Measurements from ENCODE around the gene POT1.

The POT1 gene

DNA sequence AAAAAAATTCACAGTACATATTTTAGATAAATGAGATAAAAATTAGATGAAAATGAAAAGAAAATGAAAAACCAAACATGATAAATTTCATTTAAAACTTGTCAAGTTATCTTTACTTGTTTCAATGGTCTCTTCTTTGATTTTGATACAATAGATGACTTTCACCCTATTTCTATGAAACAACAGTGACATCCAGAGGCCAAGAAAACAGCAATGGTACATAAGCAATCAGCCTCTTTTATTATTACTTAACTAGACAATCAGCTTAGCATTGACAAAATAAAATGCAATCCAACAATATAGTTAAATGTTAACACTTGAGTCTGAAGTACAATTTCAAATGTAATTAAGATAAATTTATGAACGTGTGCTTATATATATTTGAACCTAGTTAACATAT lies 89.2 kb downstream of the POT1 start:
- no peak overlapping the region for H3K9ac ChIP-seq
- peaks cover 0 to 15% (median 7%) of the 10 kb centered on the region in 10 experiments; a peak in 11 of 20 replicates for H3K4me1 ChIP-seq
- H3K27ac ChIP-seq: no peak overlapping the region
- no peak overlapping the region for H3K4me3 ChIP-seq
- H3K4me2 ChIP-seq: no peak overlapping the region
- H4K20me1 ChIP-seq: no peaks in the 10 kb centered on the region
- TF ChIP-seq Cebpa-rat (IDR thresholded peaks at IDR 0.05): no peak
- H3K9me3 ChIP-seq (replicated peaks in 1 of 11): no peaks in the 10 kb centered on the region
- H3K27me3 ChIP-seq: no peaks in the 10 kb centered on the region
- peaks cover 0 to 26% (median 6%) of the 10 kb centered on the region in 11 experiments; a peak in 9 of 22 replicates for H3K36me3 ChIP-seq

DNA sequence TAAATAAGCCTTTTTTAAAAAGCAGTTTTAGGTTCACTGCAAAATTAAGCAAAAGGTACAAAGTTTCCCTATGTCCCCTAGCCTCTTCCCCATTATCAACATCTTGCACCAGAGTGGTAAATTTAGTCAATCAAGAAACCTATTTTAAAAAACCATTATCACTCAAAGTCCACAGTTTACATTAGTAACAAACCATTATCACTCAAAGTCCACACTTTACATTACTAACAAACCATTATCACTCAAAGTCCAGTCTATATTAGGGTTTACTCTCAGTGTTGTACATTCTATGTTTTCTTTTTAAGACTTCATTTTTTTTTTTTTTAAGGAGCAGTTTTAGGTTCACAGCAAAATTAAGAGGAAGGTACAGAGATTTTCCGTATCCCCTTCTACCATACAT lies 89.9 kb downstream of the POT1 start:
- Histone ChIP-seq H4K20me1 (no peaks in the 10 kb centered on the region), H3K9me3 (replicated peaks in 1 of 11) (0 out of 22 replicates have a peak, but pooled peaks cover 0 to 3% (median 0%) of the 10 kb centered on the region in 11 experiments), H3K27me3 (no peaks in the 10 kb centered on the region), H3K4me1 (peaks cover 0 to 15% (median 7%) of the 10 kb centered on the region in 10 experiments; a peak in 11 of 20 replicates), H3K9ac (no peak overlapping the region), H3K36me3 (peaks cover 5 to 32% (median 13%) of the 10 kb centered on the region in 11 experiments; a peak in 18 of 22 replicates), H3K27ac (no peak overlapping the region), H3K4me2 (no peak overlapping the region), H3K4me3 (no peak overlapping the region)
- no peak for TF ChIP-seq Cebpa-rat (IDR thresholded peaks at IDR 0.05)

DNA sequence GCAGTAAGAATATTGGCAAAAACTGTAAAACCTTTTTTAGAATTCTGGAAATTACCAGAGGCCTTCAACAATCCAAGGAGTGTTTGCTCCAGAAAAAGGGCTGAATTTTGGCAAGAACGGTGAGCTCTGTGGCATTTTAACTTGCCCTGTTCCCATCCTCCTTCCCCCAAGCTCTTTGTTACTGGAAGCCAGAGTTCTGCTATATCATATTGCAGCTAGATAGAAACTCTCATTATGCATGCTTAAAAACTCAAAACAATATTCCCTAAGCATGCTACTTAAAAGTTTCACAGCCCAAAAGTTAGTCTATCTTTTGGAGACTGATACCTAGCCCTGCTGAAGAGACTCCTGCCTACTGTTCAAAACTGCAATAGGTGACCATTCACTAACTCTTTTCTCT lies 93.5 kb downstream of the POT1 start:
- no peak overlapping the region for H3K27ac ChIP-seq
- H3K9me3 ChIP-seq (replicated peaks in 1 of 11): 0 out of 22 replicates have a peak, but pooled peaks cover 0 to 5% (median 0%) of the 10 kb centered on the region in 11 experiments

DNA sequence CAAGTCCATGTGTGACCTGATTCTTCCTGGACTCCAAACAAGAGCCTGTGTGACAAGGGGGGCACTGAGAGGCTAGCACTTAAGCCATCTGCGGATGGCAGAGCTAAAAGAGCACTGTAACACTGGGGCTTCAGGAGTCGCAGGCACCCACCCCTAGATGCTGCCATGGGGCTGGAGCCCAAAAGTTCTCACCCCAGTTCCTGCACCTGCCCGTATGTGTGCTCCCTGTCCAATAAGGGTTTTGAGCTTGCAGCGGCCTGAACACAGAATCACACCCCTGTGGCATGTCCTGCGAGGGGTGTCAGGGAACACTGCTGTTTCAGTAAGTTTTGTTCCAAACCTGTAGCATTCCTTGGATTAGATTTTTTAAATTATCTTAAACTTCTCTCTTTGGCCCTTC lies 110.8 kb downstream of the POT1 start:
- no peak for TF ChIP-seq Cebpa-rat (IDR thresholded peaks at IDR 0.05)
- no peak overlapping the region for H3K9ac ChIP-seq
- H3K9me3 ChIP-seq (replicated peaks in 1 of 11): no peaks in the 10 kb centered on the region; a peak in 2 of 22 replicates
- H3K27ac ChIP-seq: no peak overlapping the region
- H3K4me1 ChIP-seq: peaks cover 0 to 14% (median 0%) of the 10 kb centered on the region in 10 experiments; a peak in 1 of 20 replicates
- peaks cover 4 to 25% (median 15%) of the 10 kb centered on the region in 11 experiments; a peak in 21 of 22 replicates for H3K36me3 ChIP-seq
- no peak overlapping the region for H3K4me2 ChIP-seq
- H4K20me1 ChIP-seq: no peaks in the 10 kb centered on the region
- no peak overlapping the region for H3K4me3 ChIP-seq
- no peaks in the 10 kb centered on the region for H3K27me3 ChIP-seq

More for the DNA sequence above, 93.5 kb downstream of the POT1 start:
- peaks cover 10 to 53% (median 15%) of the 10 kb centered on the region in 11 experiments; a peak in 20 of 22 replicates for H3K36me3 ChIP-seq
- no peak for TF ChIP-seq Cebpa-rat (IDR thresholded peaks at IDR 0.05)
- no peaks in the 10 kb centered on the region for H4K20me1 ChIP-seq
- H3K9ac ChIP-seq: no peak overlapping the region
- no peaks in the 10 kb centered on the region for H3K4me1 ChIP-seq
- H3K4me2 ChIP-seq: no peak overlapping the region
- H3K4me3 ChIP-seq: no peak overlapping the region
- H3K27me3 ChIP-seq: no peaks in the 10 kb centered on the region

DNA sequence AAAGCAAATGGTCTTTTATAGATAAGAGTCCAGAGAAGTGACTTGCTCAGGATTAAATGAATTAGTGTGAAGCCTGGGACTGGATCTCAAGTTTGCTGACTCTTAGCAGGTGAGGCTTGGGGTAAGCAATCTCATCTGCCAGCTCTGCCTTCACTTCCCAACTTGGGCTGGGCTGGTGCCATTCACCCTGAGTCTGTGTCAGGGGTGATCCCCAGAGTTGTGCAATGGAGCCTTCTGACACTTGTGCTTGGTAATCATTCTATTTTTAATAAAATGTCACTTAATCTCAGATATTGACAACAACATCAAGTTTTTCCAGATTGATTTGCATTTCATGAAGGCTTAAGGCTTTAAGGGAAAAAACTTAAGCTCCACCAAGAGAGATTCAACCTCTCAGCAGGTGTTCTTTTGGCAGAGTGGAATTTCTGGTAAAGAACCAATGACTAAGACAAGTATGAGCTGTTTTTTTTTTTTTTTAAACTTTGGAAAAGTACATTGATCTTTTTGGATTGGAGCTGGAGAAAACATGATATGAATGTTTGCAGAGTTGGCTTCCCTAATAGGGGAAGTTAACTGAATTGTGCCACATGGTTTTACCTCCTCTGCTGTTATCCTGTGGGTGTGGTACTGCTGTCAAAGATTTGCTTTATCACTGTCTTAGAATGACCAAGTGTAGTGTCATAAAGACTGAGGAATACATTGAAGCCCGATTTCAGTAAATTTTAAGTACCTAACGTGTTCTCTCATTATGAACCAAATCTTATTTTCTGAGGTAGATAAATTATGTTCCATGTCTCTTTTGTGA lies 115.4 kb downstream of the POT1 start:
- Histone ChIP-seq H3K4me3 (no peak overlapping the region), H3K36me3 (no peaks in the 10 kb centered on the region), H3K27me3 (no peaks in the 10 kb centered on the region), H3K9me3 (replicated peaks in 1 of 11) (no peaks in the 10 kb centered on the region; a peak in 2 of 22 replicates), H3K4me1 (peaks cover 0 to 14% (median 0%) of the 10 kb centered on the region in 10 experiments; a peak in 1 of 20 replicates), H3K9ac (no peak overlapping the region), H4K20me1 (no peaks in the 10 kb centered on the region), H3K4me2 (no peak overlapping the region; a peak in 1 of 22 replicates), H3K27ac (no peak overlapping the region)
- no peak for TF ChIP-seq Cebpa-rat (IDR thresholded peaks at IDR 0.05)

DNA sequence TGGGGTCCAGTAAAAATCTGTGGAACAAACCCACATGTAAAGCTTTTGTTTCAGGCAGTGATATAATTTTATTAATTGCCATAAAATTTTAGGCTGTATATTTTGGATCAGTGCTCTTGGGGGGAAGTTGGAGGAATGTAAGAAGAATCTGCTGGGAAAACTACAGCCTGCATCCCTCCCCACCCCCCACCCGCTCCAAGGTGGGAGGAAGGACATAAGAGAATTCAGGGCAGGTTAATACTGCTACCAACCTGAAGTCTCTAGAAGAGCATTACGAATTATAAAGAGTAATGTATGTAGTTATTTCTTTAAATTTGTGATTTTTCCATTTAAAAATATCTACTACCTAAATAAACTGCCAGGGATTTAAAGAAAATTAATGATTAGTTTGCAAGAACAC lies 116.9 kb downstream of the POT1 start:
- no peak for TF ChIP-seq Cebpa-rat (IDR thresholded peaks at IDR 0.05)
- no peak overlapping the region for H3K9ac ChIP-seq
- no peak overlapping the region for H3K4me2 ChIP-seq
- H3K27ac ChIP-seq: no peak overlapping the region
- H3K36me3 ChIP-seq: no peaks in the 10 kb centered on the region
- no peak overlapping the region for H3K4me3 ChIP-seq
- no peaks in the 10 kb centered on the region for H3K9me3 ChIP-seq (replicated peaks in 1 of 11)
- peaks cover 0 to 14% (median 0%) of the 10 kb centered on the region in 10 experiments; a peak in 1 of 20 replicates for H3K4me1 ChIP-seq
- H3K27me3 ChIP-seq: no peaks in the 10 kb centered on the region
- H4K20me1 ChIP-seq: no peaks in the 10 kb centered on the region

DNA sequence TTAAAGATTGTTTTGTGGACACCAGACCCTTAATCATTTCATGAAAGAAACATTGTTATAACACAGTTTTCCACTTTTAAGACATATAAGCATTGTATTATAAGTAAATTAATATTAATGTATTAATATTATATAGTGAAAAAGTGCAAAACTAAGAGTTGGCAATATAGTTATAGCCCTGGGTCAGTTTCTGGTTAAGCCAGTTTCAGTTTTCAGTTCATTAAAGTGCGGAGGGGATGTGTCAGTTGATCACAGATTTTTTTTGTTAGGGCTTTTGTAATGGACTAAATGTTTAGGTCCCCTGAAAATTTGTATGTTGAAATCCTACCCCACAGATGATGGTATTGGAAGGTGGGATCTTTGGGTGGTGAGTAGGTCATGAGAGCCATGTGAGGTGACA lies 118.3 kb downstream of the POT1 start:
- Histone ChIP-seq H3K9me3 (replicated peaks in 1 of 11) (no peaks in the 10 kb centered on the region), H3K27me3 (no peaks in the 10 kb centered on the region), H3K4me1 (peaks cover 0 to 14% (median 0%) of the 10 kb centered on the region in 10 experiments; a peak in 1 of 20 replicates), H3K9ac (no peak overlapping the region), H3K27ac (no peak overlapping the region), H4K20me1 (no peaks in the 10 kb centered on the region), H3K4me2 (no peak overlapping the region), H3K4me3 (no peak overlapping the region), H3K36me3 (no peaks in the 10 kb centered on the region)
- no peak for TF ChIP-seq Cebpa-rat (IDR thresholded peaks at IDR 0.05)

DNA sequence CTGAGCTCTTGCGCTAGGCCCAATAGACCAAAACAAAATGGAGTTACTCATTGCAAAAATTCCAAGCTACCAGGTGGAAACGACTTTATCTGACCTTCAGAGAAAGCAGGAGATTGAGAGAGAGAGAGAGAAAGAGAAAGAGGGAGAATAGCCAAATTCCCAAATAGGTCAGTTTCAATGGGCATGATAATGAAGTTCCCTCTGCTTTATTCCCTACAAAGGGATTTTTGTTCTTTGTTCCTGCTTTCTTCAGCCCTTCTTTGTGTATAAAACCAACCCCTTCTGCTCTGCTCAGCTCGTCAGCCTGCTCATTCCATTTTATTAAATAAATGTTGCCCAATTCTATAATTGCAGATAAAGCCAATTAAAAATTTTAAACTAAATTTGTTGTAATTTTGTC lies 119.0 kb downstream of the POT1 start:
- no peak overlapping the region for H3K4me3 ChIP-seq
- H3K36me3 ChIP-seq: no peaks in the 10 kb centered on the region
- no peaks in the 10 kb centered on the region for H4K20me1 ChIP-seq
- H3K27ac ChIP-seq: no peak overlapping the region
- no peaks in the 10 kb centered on the region for H3K27me3 ChIP-seq
- peaks cover 0 to 14% (median 0%) of the 10 kb centered on the region in 10 experiments; a peak in 1 of 20 replicates for H3K4me1 ChIP-seq
- no peak for TF ChIP-seq Cebpa-rat (IDR thresholded peaks at IDR 0.05)
- H3K9me3 ChIP-seq (replicated peaks in 1 of 11): no peaks in the 10 kb centered on the region
- no peak overlapping the region for H3K9ac ChIP-seq
- H3K4me2 ChIP-seq: no peak overlapping the region

DNA sequence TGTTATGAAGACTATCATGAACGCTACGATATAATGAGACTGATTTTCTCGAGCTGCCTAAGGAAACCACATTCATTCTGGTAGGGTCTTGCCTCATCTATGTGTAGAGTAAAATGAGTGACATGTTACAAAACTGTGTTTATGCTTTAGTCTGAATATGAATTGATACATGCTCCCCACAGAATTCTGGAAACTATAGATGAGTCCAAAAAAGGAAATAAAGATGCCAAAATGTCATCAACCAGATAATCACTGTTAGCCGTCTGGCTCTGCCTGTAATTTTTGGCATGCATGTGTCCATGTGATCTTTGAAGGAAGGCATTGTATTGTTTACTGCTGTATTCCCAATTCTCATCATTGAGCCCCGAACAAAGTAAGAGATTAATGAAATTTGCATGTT lies 121.4 kb downstream of the POT1 start:
- Histone ChIP-seq H3K27me3 (no peaks in the 10 kb centered on the region), H3K4me3 (no peak overlapping the region), H3K36me3 (no peaks in the 10 kb centered on the region), H3K4me2 (no peak overlapping the region), H3K9ac (no peak overlapping the region), H4K20me1 (no peaks in the 10 kb centered on the region), H3K4me1 (no peaks in the 10 kb centered on the region), H3K27ac (no peak overlapping the region), H3K9me3 (replicated peaks in 1 of 11) (no peaks in the 10 kb centered on the region)
- TF ChIP-seq Cebpa-rat (IDR thresholded peaks at IDR 0.05): no peak
